NCI-H748 (cell line): Measurements from ENCODE around the gene F12.

ENCODE experiments used
- DNase-seq: peaks from one replicate; lab custom pipeline; 2025; ENCODE audit not compliant: unreplicated experiment; lab: John Stamatoyannopoulos, UW

The F12 gene

DNA sequence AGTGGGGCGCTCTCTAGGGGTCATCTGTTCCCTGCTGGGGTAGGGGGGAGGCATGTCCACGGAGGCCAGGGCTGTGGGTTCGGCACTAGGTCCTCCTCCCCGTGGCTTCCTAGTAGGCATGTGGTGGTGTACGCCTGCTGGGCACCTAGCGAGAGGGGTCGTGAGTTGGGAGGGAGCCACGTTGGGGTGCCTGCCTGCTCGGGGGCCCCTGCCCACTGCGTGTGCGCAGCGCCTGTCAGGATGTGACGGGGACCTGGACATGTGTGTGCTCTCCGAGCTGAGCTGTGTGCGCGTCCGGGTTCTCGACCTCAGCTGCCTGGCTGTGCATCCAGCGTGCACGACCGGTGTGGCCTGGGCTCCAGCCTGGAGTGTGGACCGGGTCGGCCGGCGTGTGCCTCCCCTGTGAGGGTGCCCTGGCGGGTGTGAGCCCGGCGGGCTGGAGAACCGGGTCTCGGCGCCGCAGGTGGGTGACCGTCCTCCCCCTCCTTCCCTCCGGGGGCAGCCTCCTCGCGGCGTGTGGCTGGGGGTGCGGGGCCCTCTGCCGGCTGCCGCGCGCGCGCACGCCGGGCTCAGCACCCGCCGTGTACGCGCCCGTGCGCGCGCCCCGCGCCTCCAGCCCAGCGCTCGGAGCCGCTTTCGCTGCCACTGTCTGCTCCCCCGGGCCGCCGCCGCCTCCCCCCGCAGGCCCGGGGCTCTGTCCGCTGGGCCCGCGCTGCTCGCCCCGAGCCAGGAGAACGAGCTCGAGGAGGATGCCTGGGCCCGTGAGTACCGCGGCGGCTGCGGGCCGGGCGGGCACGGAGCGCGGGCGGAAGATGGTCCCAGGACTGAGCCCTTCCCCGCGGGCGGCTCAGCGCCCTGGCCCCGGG, 37.1 kb upstream of the F12 start, which contains the start of gene PRR7:
Gene PRR7 (plus strand): TSS at position 615 of the 866 bp plus-strand sequence. CDS start 8,254 bp downstream, outside the sequence.
- peak; percentile 85 for DNase-seq

DNA sequence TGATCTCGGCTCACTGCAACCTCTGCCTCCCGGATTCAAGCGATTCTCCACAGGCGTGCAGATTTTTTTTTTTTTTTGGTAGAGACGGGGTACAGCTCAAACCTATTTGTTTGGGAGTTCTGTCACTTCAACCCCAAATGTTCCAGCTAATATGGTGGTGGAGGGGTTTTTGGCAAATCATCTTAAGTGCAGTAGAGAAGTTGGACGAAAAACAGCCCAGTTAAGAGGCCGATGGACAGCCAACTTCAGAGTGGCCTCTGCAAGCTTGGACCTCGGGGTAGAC, 36.5 kb upstream of the F12 start:
- DNase-seq: no peak

DNA sequence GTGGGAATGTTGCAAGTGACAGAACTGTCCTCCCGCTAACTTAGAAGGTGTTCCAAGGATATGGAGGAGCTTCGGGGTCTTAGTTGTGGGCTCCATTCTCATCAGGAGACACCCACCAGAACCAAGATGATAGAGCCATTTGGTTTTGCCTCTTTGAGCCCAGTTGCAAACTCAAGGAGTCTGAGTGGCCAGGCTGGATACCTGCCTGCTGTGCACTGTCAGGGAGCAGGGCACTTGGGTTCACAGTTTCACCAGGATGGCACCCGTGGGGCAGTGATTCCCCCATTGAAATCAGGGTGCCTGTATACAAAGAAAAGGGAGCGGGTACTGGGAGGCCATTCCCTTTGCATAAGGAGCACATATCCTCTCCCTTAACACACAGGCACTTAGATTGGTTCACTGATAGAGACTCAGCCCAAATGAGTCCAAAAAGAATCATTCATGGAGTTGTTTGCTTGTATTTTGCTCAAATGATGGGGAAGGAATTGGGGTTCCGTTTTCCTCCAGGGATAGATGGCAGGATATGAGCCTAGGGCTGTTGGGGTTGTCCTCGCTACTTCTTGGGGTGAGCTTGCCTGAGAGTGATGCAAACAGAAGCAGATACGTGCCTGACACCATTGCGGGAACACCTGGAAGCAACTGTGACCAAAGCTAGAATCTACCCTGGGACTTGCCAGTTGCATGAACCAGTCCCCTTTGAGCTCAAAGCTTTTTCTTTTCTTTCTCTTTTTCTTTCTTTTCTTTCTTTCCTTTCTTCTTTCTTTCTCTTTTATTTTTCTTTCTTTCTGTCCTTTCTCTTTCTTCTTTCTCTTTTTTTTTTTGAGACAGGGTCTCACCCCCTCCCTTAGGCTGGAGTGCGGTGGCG, 35.9 kb upstream of the F12 start:
- no peak for DNase-seq

DNA sequence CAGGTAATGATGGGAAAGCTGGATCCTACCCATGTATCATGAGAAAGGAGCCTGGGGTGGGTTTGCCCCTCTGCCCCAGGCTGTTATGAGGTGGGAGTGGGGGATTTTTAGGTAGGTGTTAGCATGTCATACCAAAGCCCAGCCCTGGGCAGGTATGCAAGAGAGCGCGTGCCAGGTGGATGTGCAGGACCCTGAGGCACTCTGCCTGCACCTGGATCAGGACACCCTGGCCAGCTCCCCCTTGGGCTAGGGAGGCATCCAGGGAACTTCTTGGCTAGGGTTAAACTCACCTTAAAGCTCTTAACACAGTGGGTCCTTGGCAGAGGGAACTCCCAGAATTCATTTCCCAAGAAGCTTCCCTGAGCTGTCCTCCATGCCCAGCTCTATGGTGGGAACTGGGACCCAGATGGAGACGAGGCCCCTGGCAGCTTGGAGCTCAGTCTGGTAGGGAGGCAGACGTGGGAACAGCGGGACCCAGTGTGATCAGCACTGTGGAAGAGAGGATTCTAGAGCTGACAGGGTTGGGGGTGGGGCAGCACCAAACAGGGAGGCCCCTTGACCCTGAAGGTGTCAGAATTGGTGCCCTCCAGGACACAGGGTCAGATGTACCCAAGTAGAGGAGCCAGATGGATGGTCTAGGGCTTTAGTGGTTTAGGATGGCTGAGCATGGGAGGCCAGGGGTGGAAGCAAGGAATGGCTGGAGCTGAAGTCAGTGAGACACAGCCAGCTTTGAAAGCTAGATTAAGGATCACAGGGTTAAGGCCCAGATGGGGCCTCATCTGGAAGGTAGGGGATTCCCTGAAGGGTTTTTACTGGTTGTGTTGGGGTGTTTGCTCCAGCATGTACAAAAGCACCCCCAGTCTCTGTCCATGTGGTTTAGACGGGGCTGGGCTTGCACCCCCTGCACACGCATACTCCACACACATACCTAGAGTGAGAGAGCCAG, 35.0 kb upstream of the F12 start:
- no peak for DNase-seq

DNA sequence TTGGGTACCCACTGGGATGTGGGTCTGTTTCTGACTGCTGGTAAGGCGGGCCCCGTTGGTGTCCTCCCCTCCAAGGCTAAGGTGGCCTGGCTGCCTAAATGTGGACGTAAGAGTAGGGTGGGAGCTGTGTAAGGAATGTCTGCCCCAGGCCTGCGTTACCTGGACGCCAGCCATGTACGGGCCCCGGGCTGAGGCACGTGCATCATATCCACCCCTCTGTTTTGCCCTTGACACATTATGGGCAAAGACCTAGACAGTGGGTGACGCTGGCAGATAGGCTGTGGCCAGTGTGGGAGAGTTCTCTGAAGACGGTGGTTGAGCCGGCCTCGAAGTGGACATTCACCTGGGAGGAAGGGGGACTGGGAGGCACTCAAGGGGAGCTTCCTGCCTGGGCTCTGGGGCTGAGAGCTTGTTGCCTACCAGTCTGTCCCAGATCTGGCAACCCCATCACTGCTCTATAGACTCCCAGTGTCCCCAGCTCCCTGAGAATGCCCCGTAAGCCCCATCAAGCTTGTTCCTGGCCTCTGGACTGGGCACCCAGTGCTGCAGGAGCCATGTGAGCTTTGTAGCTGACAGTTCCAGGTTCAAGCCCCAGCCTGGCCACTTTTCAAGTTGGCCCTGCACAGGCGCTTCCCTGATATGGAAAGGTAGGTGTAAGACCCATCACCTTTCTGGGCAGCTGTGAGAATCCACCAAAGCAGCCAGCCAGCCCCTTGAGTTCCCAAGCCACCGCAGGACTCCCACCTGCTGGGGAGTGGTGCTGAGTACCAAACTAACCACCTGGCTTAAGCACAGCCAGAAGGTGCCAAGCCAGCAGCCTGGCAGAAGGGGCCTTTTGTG, 34.0 kb upstream of the F12 start:
- no peak for DNase-seq

DNA sequence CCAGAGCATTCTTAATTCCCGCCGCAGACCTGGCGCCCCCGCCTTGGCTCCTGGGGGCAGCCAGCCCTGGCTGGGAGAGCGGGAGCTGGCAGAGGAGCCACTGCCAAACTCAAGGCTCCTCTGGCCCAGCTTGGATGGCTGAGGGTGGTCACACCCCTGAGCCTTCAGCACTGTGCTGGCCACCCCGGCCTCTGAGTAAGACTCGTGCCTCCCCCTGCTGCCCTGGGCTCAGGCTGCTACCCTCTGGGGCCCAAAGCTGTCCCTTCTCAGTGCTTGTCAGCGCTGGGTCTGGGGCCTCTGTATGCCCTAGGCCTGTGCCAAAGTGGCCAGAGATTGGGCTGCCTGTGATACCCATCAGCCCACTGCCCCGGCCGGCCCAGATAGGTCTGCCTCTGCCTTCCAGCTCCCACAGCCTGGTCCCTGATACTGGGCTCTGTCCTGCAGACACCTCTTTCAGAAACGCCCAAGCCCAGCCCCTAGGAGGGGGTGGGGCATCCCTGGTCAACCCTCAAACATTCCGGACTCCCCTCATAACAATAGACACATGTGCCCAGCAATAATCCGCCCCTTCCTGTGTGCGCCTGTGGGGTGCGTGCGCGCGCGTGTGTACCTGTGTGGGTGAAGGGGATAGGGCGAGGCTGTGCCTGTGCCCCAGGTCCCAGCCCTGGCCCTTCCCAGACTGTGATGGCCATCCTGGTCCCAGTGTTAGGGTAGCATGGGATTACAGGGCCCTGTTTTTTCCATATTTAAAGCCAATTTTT, 32.9 kb upstream of the F12 start:
- no peak for DNase-seq

DNA sequence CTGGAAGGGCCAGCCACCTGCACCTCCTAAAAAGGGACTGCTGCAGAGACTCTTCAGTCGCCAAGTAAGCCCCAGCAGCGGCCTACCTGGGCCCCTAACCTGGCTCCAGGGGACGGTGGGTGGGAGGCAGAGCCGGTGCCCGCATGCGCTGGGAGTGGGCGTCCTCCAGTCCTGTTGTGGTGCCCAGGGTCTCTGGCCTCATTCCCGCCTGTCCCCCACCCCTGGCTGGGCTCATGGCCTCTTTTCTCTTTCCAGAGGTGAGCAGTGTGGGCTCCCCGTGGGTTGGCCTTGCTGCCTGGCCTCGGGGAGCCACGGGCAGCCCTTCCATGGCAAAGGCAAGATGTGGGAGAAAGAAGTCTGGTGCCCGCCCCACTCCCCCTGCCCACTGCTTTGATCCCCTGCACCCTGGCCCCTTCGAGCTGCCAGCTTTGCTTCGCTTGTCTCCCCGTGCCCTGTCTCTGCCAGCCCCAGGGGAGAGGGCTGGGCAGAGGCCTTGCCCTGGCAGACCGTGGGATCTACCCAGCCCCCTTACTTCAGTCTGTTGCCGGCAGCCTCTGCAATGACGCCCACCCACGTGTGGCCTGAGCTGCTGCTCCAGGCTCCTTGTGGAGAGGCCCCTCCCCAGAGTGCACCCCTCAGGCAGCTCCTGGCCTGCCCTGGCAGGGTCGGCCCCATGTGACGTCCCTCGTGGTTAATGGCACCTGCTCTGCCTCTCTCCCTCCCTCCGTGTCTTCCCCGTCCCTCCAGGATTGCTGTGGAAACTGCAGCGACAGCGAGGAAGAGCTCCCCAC, 31.8 kb upstream of the F12 start:
- DNase-seq: no peak

DNA sequence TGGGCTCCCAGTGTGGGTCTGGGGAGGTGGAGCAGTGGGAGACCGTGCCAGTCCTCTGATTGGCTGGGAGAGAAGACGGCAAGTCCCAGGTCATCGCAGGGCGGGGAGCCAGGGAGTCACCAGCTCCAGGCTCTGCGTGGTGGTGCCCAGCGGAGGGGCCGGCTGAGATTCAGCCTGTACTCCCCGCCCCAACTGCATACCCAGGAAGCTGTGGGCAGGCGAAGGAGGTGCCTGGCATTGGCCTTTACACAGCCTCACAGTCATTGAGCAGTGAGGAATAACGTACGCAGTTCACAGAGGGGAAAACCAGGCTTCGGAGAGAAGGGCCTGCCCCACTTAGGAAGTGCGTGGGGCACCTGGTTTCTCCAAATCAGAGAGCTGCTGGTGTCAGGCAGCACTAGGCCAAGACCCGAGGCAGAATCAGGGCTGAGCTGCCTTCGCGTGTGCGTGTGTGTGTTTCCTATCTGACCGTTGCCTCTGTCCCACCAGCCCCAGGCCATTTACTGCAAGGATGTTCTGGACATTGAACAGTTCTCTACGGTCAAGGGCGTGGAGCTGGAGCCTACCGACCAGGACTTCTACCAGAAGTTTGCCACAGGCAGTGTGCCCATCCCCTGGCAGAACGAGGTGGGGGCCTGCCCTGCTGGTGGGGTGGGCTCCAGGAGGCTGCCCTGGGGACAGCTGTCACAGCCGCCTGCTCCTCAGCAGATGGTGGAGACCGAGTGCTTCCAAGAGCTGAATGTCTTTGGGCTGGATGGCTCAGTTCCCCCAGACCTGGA, 31.0 kb upstream of the F12 start:
- DNase-seq: no peak

DNA sequence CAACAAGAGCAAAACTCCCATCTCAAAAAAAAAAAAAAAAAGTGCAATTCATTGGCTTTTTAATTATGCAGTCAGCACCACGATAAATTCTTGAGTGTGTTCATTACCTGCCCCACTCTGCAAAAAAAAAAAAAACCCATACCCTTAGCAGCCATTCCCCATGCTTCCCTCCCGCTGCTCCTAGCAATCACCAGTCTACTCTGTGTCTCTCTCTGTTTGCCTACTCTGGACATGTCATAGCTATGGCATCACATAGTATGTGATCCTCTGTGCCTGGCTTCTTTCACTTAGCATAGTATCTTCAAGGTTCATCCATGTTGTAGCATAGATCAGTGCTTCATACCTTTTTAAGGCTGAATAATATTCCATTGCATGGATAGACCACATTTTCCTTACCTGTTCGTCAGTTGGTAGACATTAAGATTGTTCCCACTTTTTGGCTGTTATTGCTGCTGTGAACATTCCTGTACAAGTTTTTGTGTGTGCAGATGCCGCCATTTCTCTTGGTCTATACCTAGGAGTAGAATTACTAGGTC, 30.2 kb upstream of the F12 start:
- DNase-seq: no peak

DNA sequence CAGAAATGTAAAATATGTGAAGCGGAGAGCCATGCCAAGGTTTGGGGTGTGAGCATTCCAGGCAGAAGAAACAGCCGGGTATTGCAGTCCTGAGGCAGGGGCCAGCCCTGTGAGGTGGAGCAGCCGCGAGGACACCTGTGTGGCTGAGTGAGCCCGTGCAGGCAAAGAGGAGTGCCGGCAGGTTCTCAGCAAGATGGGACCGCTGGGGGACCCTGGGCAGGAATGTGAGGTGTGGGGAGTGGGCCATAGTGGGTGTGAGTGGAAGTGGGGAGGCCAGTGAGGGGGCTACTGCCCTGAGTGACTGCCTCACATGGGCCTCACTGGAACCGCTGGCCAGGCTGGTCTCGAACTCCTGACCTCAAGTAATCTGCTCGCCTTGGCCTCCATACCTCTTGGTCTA, 29.1 kb upstream of the F12 start:
- DNase-seq: no peak

DNA sequence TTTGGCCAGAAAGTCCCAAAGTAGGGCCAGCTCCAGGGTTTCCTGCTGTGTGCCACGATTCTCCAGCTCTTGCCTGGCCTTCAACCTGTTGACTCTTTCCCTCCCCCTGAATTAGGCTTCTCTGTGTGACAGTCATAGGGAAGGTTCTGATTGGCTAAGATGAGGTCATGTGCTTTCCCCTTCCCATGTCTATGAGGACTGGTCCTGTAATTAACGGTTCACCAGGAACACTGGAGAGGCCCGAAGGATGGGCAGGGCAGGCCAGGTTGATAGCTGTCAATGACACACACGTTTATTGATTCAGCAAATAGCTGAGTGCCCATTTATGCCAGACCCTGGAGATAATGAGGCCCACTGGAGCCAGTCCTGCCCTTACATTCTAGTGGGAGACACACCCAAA, 28.3 kb upstream of the F12 start:
- DNase-seq: peak; percentile 52

DNA sequence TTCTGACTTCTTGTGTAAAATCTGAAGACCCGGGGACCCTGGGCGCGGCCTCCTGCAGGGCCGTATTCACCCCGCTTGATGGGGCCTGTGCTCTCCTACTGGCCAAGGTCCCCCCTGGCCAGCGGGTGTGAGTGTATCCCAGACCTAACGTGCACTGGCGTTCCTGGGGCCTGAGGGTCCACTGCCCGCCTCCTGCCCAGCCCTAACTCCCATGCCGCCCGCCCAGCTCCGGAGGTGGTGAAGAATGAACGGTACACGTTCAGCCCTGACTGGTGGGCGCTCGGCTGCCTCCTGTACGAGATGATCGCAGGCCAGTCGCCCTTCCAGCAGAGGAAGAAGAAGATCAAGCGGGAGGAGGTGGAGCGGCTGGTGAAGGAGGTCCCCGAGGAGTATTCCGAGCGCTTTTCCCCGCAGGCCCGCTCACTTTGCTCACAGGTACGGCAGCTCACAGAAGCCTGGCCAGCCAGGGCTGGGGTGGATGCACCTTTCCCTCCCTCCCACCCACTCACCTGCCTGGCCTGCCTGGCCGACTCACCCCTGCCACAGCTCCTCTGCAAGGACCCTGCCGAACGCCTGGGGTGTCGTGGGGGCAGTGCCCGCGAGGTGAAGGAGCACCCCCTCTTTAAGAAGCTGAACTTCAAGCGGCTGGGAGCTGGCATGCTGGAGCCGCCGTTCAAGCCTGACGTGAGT, 26.6 kb upstream of the F12 start:
- DNase-seq: no peak

DNA sequence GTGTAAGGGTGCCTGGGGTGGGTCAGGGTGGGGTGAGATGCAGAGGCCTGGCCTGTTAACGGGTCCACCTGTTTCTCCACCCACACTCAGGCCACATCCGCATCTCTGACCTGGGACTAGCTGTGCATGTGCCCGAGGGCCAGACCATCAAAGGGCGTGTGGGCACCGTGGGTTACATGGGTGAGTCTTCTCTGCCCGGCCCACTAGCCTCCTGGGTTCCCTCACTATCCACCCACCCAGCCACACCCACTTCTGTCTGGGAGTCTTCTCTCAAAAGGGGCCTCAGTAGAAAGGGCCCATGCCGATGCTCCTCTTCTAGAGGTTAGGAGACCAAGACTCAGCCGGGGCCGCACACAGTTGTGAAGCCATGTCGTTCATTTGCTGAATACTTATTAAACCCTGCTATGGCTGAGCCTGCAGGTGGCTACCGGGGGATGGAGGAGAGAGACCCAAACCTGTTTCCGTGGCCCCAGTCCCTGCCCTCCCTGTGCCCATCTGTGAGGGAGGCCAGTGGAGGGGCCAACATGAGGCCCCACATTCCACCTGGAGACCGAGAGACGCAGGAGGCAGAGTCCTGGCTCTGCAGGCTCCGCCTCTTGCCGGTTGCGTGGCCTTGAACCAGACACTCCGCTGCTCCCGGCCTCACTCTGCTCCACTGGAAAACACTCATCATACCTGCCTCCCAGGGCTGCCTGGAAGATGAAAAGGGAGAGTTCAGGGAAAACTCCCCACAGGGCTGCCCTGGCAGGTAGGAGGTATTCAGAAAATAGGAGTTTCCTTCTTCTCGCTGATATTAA, 25.8 kb upstream of the F12 start:
- DNase-seq: no peak

DNA sequence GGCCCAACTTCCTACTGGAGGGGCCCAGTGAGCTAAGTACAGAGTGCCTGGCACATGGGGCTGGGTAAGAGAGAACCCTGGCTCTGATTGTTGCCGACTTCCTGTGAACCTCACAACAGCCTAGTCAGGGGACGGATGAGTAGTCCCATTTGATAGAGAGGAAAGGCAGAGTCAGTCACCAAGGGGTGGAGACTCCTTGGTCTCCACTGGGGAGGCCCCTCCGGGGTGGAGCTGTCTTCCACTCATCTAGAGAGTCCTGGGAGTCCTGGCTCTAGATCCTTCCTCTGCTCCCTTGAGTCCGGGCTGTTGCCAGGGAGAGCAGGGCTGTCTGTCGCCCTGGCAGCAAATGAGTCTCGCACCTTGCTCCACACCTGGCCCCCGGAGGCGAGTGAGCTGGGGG, 25.1 kb upstream of the F12 start:
- no peak for DNase-seq

DNA sequence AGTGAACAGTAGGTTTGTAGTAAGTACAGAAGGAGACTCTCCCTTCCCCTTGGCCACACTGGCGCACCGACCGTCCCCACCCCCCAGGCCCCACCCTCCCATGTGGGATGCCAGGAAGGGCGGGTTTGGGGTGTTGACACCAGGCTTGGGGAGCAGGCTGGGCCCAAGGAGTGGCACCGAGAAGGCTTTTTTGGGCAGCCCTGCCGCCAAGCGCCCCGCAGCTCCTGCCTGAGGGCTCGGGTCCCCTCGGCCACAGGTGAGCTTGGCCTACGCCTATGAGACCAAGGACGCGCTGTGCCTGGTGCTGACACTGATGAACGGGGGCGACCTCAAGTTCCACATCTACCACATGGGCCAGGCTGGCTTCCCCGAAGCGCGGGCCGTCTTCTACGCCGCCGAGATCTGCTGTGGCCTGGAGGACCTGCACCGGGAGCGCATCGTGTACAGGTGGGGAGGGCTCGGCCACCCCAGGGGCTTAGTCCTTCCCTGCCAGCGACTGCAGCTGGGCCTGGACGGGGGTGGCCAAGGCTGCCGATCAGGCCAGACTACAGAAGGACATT, 24.4 kb upstream of the F12 start:
- no peak for DNase-seq
